SU-DHL-6 (cell line): ENCODE data around the gene ARPP21.

Source experiments
- CTCF ChIP-seq: fragments of 200-600 bp; sonication (generic); IDR thresholded peaks from one replicate; pipeline ENCODE4 v1.5.1; 2017; ENCODE audit warnings: antibody characterized with exemption, mild to moderate bottlenecking, low read length, moderate library complexity; ENCODE audit not compliant: insufficient read depth, poor library complexity, severe bottlenecking
- EZH2phosphoT487 ChIP-seq: fragments of 200-600 bp; sonication (generic), shearing (Covaris generic); conservative IDR thresholded peaks from 2 replicates; pipeline ENCODE4 v1.6.1; 2018; ENCODE audit warnings: mild to moderate bottlenecking, antibody characterized with exemption, low read length, moderate library complexity, mixed read lengths

- no peak for TF ChIP-seq CTCF
- no peak for TF ChIP-seq EZH2phosphoT487
Measured at GRCh38 chr3:35817216-35817615, 177.9 kb downstream of the ARPP21 start.
